Activated T-cell treated with anti-CD3 and anti-CD28 coated beads for 4 hours (primary cell): ENCODE results near the gene MYO18A.

Experiments used
- DNase-seq: peaks from one replicate; pipeline ENCODE4 v3.0.0-alpha.2; 2020

MYO18A gene

GRCh38 chr17:29045026-29045425 is 135.2 kb downstream of the MYO18A start:
- no peak for DNase-seq

- DNase-seq, result no peak
Measured at GRCh38 chr17:29043539-29044145, 136.6 kb downstream of the MYO18A start.

- DNase-seq, result no peak
Measured at GRCh38 chr17:29042679-29043538, 137.3 kb downstream of the MYO18A start, which contains the start of gene PIPOX. TSS of gene PIPOX (plus strand) at chr17:29043141. CDS start at chr17:29043226, 85 bp downstream.

GRCh38 chr17:29042026-29042678 is 138.0 kb downstream of the MYO18A start:
- no peak for DNase-seq

GRCh38 chr17:29041571-29041970 is 138.6 kb downstream of the MYO18A start:
- DNase-seq, result no peak

GRCh38 chr17:29041091-29041490 is 139.1 kb downstream of the MYO18A start:
- no peak for DNase-seq

GRCh38 chr17:29039764-29040598 is 140.2 kb downstream of the MYO18A start:
- DNase-seq, result no peak

GRCh38 chr17:29038085-29038795 is 142.0 kb downstream of the MYO18A start:
- DNase-seq, result no peak

GRCh38 chr17:29037739-29038084 is 142.5 kb downstream of the MYO18A start:
- no peak for DNase-seq

GRCh38 chr17:29036584-29036983 is 143.6 kb downstream of the MYO18A start:
- DNase-seq, result no peak

- DNase-seq, result no peak
Measured at GRCh38 chr17:29034510-29034909, 145.7 kb downstream of the MYO18A start.

- DNase-seq, result no peak
Measured at GRCh38 chr17:29032857-29033197, 147.4 kb downstream of the MYO18A start.

- DNase-seq, result no peak
Measured at GRCh38 chr17:29032013-29032856, 148.0 kb downstream of the MYO18A start.

GRCh38 chr17:29031488-29031887 is 148.7 kb downstream of the MYO18A start:
- DNase-seq, result no peak

- no peak for DNase-seq
Measured at GRCh38 chr17:29024316-29024952, 155.8 kb downstream of the MYO18A start.

GRCh38 chr17:29022074-29022473 is 158.1 kb downstream of the MYO18A start:
- DNase-seq, result no peak

- no peak for DNase-seq
Measured at GRCh38 chr17:29021226-29021625, 159.0 kb downstream of the MYO18A start.
